ENCODE data around the gene LPA. TPM values are rescaled to one million over a fixed set of nuclear protein-coding genes. Genes with fewer than 3 reads are reported as not detected.
A peak's percentile ranks its signal among the peaks of the same experiment; 100 is the strongest.

The LPA gene
- total and polyA plus RNA-seq, 10 donors: not detected

- 26 to 32% (median 30%) methylated on average over 8 of the region's 8 CpGs for WGBS, 5 donors
- H3K36me3 ChIP-seq: no peaks in the 10 kb centered on the region
- H3K4me3 ChIP-seq: peak overlapping the region; percentile 54 to 79 (median 67)
- peaks cover 0 to 9% (median 0%) of the 10 kb centered on the region in 7 donors for H3K27me3 ChIP-seq (replicated peaks in 1 of 7)
- intact Hi-C loops (cut with DNase I; ENCODE audit: low total_unique reads): no loop called here
- TF ChIP-seq, protein P1, sequence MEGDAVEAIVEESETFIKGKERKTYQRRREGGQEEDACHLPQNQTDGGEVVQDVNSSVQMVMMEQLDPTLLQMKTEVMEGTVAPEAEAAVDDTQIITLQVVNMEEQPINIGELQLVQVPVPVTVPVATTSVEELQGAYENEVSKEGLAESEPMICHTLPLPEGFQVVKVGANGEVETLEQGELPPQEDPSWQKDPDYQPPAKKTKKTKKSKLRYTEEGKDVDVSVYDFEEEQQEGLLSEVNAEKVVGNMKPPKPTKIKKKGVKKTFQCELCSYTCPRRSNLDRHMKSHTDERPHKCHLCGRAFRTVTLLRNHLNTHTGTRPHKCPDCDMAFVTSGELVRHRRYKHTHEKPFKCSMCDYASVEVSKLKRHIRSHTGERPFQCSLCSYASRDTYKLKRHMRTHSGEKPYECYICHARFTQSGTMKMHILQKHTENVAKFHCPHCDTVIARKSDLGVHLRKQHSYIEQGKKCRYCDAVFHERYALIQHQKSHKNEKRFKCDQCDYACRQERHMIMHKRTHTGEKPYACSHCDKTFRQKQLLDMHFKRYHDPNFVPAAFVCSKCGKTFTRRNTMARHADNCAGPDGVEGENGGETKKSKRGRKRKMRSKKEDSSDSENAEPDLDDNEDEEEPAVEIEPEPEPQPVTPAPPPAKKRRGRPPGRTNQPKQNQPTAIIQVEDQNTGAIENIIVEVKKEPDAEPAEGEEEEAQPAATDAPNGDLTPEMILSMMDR (IDR thresholded peaks at IDR 0.05 in 8 of 11, conservative IDR thresholded peaks at IDR 0.05 in 3 of 11): peak in 9 of 11 experiments; percentile 71 to 93 (median 89)
- TF ChIP-seq POLR2A (IDR thresholded peaks at IDR 0.05): no peak
- H3K9me3 ChIP-seq: no peaks in the 10 kb centered on the region
- DNase-seq: no peak
- peak overlapping the region; percentile 78 to 91 (median 86) for H3K27ac ChIP-seq
- H3K4me1 ChIP-seq: peaks cover 5 to 23% (median 13%) of the 10 kb centered on the region in 6 donors
Measured at GRCh38 chr6:160519603-160520042, 144.5 kb downstream of the LPA start.

DNA sequence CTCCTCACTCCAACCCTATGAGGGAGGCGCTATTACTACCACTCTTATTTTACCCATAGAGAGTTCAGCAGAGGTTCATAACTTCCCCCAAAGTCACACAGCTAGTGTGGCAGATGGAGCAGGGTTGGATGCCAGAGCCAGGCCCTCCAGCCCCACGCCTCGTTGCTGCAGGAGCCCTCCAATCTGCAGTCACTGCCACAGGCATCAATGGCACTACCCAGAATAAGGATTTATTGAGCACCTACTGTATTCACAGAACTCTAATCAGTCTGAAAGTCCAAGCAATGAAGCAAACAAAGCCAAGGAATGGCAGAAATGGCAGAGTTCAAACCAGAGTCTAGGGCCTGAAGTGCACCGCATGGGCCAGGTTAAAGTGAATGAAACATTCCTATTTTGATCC, 144.9 kb downstream of the LPA start:
- TF ChIP-seq POLR2A (IDR thresholded peaks at IDR 0.05) (no peak), POLR2AphosphoS5 (IDR thresholded peaks at IDR 0.05) (no peak)
- TF ChIP-seq, protein P1 (IDR thresholded peaks at IDR 0.05 in 8 of 11, conservative IDR thresholded peaks at IDR 0.05 in 3 of 11): no peak
- Histone ChIP-seq H3K9me3 (no peaks in the 10 kb centered on the region), H3K36me3 (no peaks in the 10 kb centered on the region), H3K4me3 (no peak overlapping the region), H3K4me1 (peaks cover 5 to 23% (median 13%) of the 10 kb centered on the region in 6 donors), H3K27ac (no peak overlapping the region), H3K27me3 (replicated peaks in 1 of 7) (peaks cover 0 to 9% (median 0%) of the 10 kb centered on the region in 7 donors)
- 79 to 90% (median 81%) methylated on average over 4 of the region's 4 CpGs for WGBS, 5 donors
- intact Hi-C loops (cut with DNase I; ENCODE audit: low total_unique reads): no loop called here
- no peak for DNase-seq

DNA sequence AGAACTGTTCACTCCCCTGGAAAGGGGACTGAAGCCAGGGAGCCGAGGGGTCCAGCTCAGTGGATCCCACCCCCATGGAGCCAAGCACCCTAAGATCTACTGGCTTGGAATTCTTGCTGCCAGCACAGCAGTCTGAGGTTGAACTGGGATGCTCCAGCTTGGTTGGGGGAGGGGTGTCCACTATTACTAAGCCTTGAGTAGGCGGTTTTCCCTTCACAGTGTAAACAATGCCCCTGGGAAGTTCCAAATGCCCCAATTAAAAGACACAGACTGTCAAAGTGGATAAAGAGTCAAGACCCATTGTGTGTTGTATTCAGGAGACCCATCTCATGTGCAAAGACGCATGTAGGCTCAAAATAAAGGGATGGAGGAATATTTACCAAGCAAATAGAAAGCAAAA, 150.2 kb downstream of the LPA start:
- no peak for DNase-seq
- H3K4me1 ChIP-seq: no peaks in the 10 kb centered on the region
- no peaks in the 10 kb centered on the region for H3K36me3 ChIP-seq
- TF ChIP-seq POLR2A (IDR thresholded peaks at IDR 0.05) (no peak), POLR2AphosphoS5 (IDR thresholded peaks at IDR 0.05) (no peak)
- TF ChIP-seq, protein P1 (IDR thresholded peaks at IDR 0.05 in 8 of 11, conservative IDR thresholded peaks at IDR 0.05 in 3 of 11): no peak
- H3K27ac ChIP-seq: no peak overlapping the region
- no peaks in the 10 kb centered on the region for H3K9me3 ChIP-seq
- 65 to 89% (median 75%) methylated on average over 2 to 3 of the region's 3 CpGs for WGBS, 5 donors
- intact Hi-C loops (cut with DNase I; ENCODE audit: low total_unique reads): no loop called here
- H3K4me3 ChIP-seq: no peak overlapping the region
- H3K27me3 ChIP-seq (replicated peaks in 1 of 7): no peaks in the 10 kb centered on the region

GRCh38 chr6:160510976-160511617, 153.0 kb downstream of the LPA start:
- TF ChIP-seq, protein P1 (IDR thresholded peaks at IDR 0.05 in 8 of 11, conservative IDR thresholded peaks at IDR 0.05 in 3 of 11): no peak
- TF ChIP-seq POLR2A (IDR thresholded peaks at IDR 0.05): no peak
- TF ChIP-seq POLR2AphosphoS5 (IDR thresholded peaks at IDR 0.05): no peak
- no peaks in the 10 kb centered on the region for H3K4me1 ChIP-seq
- no peak overlapping the region for H3K4me3 ChIP-seq
- DNase-seq: no peak
- no peaks in the 10 kb centered on the region for H3K36me3 ChIP-seq
- H3K27me3 ChIP-seq (replicated peaks in 1 of 7): no peaks in the 10 kb centered on the region
- H3K9me3 ChIP-seq: no peaks in the 10 kb centered on the region
- WGBS, 5 donors: 71 to 93% (median 82%) methylated on average over 4 of the region's 4 CpGs
- intact Hi-C loops (cut with DNase I; ENCODE audit: low total_unique reads): no loop called here
- H3K27ac ChIP-seq: no peak overlapping the region
